Neutrophil (primary cell): ENCODE measurements around the gene PRKCH.

Experiments used
- H3K27ac ChIP-seq: fragments of 200-600 bp; sonication (generic); 2 replicates; pipeline ENCODE4 v1.5.1; 2016; ENCODE audit warnings: mild to moderate bottlenecking, moderate library complexity
- H3K27me3 ChIP-seq: fragments of 200-600 bp; sonication (generic); 2 replicates; pipeline ENCODE4 v1.6.0; 2016; ENCODE audit warnings: mild to moderate bottlenecking
- H3K36me3 ChIP-seq: fragments of 200-600 bp; sonication (generic); 2 replicates; pipeline ENCODE4 v1.5.1; 2017
- H3K4me1 ChIP-seq, 2 experiments: fragments of 200-600 bp in 1 of 2; sonication (generic) in 1 of 2; 1 replicate in 1 of 2; 2 replicates in 1 of 2; pipeline versions ENCODE4 v1.5.1 to v1.6.1; 2013 to 2016; ENCODE audit warnings: low read depth in 1 of 2, low read length in 1 of 2, mild to moderate bottlenecking in 1 of 2, moderate library complexity in 1 of 2; ENCODE audit not compliant: control insufficient read depth in 1 of 2, insufficient read depth in 1 of 2
- H3K4me3 ChIP-seq, 2 experiments: fragments of 200-600 bp in 1 of 2; sonication (generic) in 1 of 2; 1 replicate in 1 of 2; 2 replicates in 1 of 2; pipeline ENCODE4 v1.5.1; 2013 to 2016; ENCODE audit warnings: low read depth in 1 of 2, low read length in 1 of 2, mild to moderate bottlenecking in 1 of 2, moderate library complexity in 1 of 2
- H3K9me3 ChIP-seq: fragments of 200-600 bp; sonication (generic); 2 replicates; pipeline ENCODE4 v1.5.1; 2016
- CTCF ChIP-seq: fragments of 200-600 bp; sonication (generic); IDR thresholded peaks from 2 replicates; pipeline ENCODE4 v1.5.1; 2016; ENCODE audit warnings: antibody characterized with exemption

PRKCH gene

GRCh38 chr14:61444215-61444768, 122.9 kb downstream of the PRKCH start:
- Histone ChIP-seq H3K36me3 (no peaks in the 10 kb centered on the region), H3K9me3 (no peaks in the 10 kb centered on the region), H3K4me1 (peaks cover 4 to 16% of the 10 kb centered on the region in 2 experiments), H3K4me3 (no peak overlapping the region), H3K27me3 (no peaks in the 10 kb centered on the region), H3K27ac (no peak overlapping the region)
- TF ChIP-seq CTCF: no peak

GRCh38 chr14:61451491-61451890, 130.1 kb downstream of the PRKCH start:
- H3K36me3 ChIP-seq: no peaks in the 10 kb centered on the region
- H3K9me3 ChIP-seq: no peaks in the 10 kb centered on the region
- no peaks in the 10 kb centered on the region for H3K27me3 ChIP-seq
- H3K4me3 ChIP-seq: no peak overlapping the region
- H3K27ac ChIP-seq: no peak overlapping the region
- no peak for TF ChIP-seq CTCF
- H3K4me1 ChIP-seq: no peaks in the 10 kb centered on the region

- Histone ChIP-seq H3K27me3 (no peaks in the 10 kb centered on the region), H3K4me1 (no peaks in the 10 kb centered on the region), H3K9me3 (no peaks in the 10 kb centered on the region), H3K36me3 (no peaks in the 10 kb centered on the region), H3K27ac (no peak overlapping the region), H3K4me3 (no peak overlapping the region)
- no peak for TF ChIP-seq CTCF
Measured at GRCh38 chr14:61451891-61452400, 130.6 kb downstream of the PRKCH start.

- no peaks in the 10 kb centered on the region for H3K36me3 ChIP-seq
- no peak for TF ChIP-seq CTCF
- no peak overlapping the region for H3K4me3 ChIP-seq
- no peaks in the 10 kb centered on the region for H3K9me3 ChIP-seq
- no peak overlapping the region for H3K27ac ChIP-seq
- no peaks in the 10 kb centered on the region for H3K27me3 ChIP-seq
- H3K4me1 ChIP-seq: no peaks in the 10 kb centered on the region
Measured at GRCh38 chr14:61452452-61452851, 131.1 kb downstream of the PRKCH start.

- Histone ChIP-seq H3K4me3 (no peak overlapping the region), H3K27me3 (no peaks in the 10 kb centered on the region), H3K36me3 (no peaks in the 10 kb centered on the region), H3K4me1 (no peaks in the 10 kb centered on the region), H3K27ac (no peak overlapping the region), H3K9me3 (no peaks in the 10 kb centered on the region)
- TF ChIP-seq CTCF: no peak
Measured at GRCh38 chr14:61453103-61453767, 131.9 kb downstream of the PRKCH start.
